PFSK-1 (cell line): ENCODE measurements around the gene NPEPPS.

Experiments used
- FOXP2 ChIP-seq: optimal IDR thresholded peaks from 2 replicates; pipeline ENCODE3; 2011; ENCODE audit warnings: borderline replicate concordance, control low read depth, inconsistent platforms; ENCODE audit not compliant: insufficient read depth; ENCODE audit errors: extremely low read length, extremely low read depth
- POLR2AphosphoS5 ChIP-seq: IDR thresholded peaks from 2 replicates; pipeline ENCODE4 v1.6.1; 2012; ENCODE audit warnings: low read depth, mild to moderate bottlenecking, control low read depth, low read length, moderate library complexity
- REST ChIP-seq, 2 experiments: IDR thresholded peaks; 2 replicates each; pipeline versions ENCODE4 v1.6.1 to v1.8.0; 2011 to 2012; ENCODE audit warnings: low read depth in 2 of 2, low read length in 2 of 2, control low read depth in 1 of 2, inconsistent platforms in 1 of 2, mild to moderate bottlenecking in 1 of 2, moderate library complexity in 1 of 2; ENCODE audit not compliant: insufficient read depth in 1 of 2
- TAF1 ChIP-seq: IDR thresholded peaks from 2 replicates; pipeline ENCODE4 v1.6.1; 2012; ENCODE audit warnings: low read length, control low read depth, borderline replicate concordance; ENCODE audit not compliant: insufficient read depth

GRCh38 chr17:47643116-47643515, 112.2 kb downstream of the NPEPPS start:
- TF ChIP-seq REST (IDR thresholded peaks at IDR 0.05; ENCODE audit: insufficient read depth in 1 of 2, low read depth in 2 of 2, low read length in 2 of 2) (no peak), POLR2AphosphoS5 (no peak), FOXP2 (no peak), TAF1 (no peak)
